H1 (cell line): ENCODE measurements around the gene LTBP1. TPM values are rescaled to one million over a fixed set of nuclear protein-coding genes. Genes with fewer than 3 reads are reported as not detected.

Source experiments
- CTCF ChIA-PET: fragments of 300-600 bp; sonication (Branson Sonifier 250); formaldehyde crosslinking; loops from one replicate; lab custom pipeline; 2021; ENCODE audit not compliant: partially characterized antibody; lab: Charles Lee
- POLR2A ChIA-PET: fragments of 300-600 bp; sonication (Branson Sonifier 250); formaldehyde crosslinking; loops from one replicate; lab custom pipeline; 2021; ENCODE audit warnings: inconsistent platforms; ENCODE audit not compliant: partially characterized antibody; lab: Charles Lee
- DNase-seq, 2 experiments: peaks; one replicate each; pipeline versions ENCODE4 v3.0.0 to v3.0.0-alpha.2; 2010 to 2022; ENCODE audit warnings: low spot score in 2 of 2, low read depth in 1 of 2, mixed read lengths in 1 of 2
- FAIRE-seq: peaks from 2 replicates; lab custom pipeline; 2011; peaks lifted over from hg19 to GRCh38; lab: Jason Lieb, UNC
- H2AFZ ChIP-seq: 2 replicates; pipeline ENCODE4 v1.8.1; 2012; ENCODE audit warnings: low read length, inconsistent platforms
- H2AK5ac ChIP-seq: 2 replicates; pipeline ENCODE4 v1.6.1; 2013; ENCODE audit warnings: low read depth, low read length
- H2BK120ac ChIP-seq: replicated peaks from 2 replicates; pipeline ENCODE3; 2013; ENCODE audit warnings: low read depth, low read length, inconsistent platforms
- H2BK12ac ChIP-seq: 2 replicates; pipeline ENCODE4 v1.6.1; 2013; ENCODE audit warnings: low read depth, low read length
- H2BK15ac ChIP-seq: 2 replicates; pipeline ENCODE4 v1.6.1; 2013; ENCODE audit warnings: low read length
- H2BK20ac ChIP-seq: 2 replicates; pipeline ENCODE4 v1.6.1; 2013; ENCODE audit warnings: low read length
- H2BK5ac ChIP-seq: 2 replicates; pipeline ENCODE4 v1.6.1; 2013; ENCODE audit warnings: low read depth, low read length
- H3K14ac ChIP-seq: 2 replicates; pipeline ENCODE4 v1.6.1; 2013; ENCODE audit warnings: inconsistent platforms; ENCODE audit not compliant: insufficient read length
- H3K18ac ChIP-seq: 2 replicates; pipeline ENCODE4 v1.6.1; 2013; ENCODE audit warnings: low read length; ENCODE audit errors: extremely low read depth
- H3K23ac ChIP-seq: 2 replicates; pipeline ENCODE4 v1.6.1; 2013; ENCODE audit warnings: inconsistent platforms; ENCODE audit not compliant: insufficient read length
- H3K23me2 ChIP-seq: 2 replicates; pipeline ENCODE4 v1.6.1; 2013; ENCODE audit warnings: low read depth, low read length
- H3K27ac ChIP-seq: 2 replicates; pipeline ENCODE4 v1.6.1; 2011; ENCODE audit warnings: low read depth, low read length, inconsistent platforms
- H3K27me3 ChIP-seq, 4 experiments: replicated peaks in 1 of 4; 1 replicate in 1 of 4; 2 replicates in 3 of 4; pipeline versions ENCODE4 v1.6.1 to v1.8.1; 2011 to 2013; ENCODE audit warnings: low read length in 3 of 4, mild to moderate bottlenecking in 3 of 4, inconsistent platforms in 2 of 4, mixed read lengths in 2 of 4, moderate library complexity in 1 of 4; ENCODE audit not compliant: control insufficient read depth in 3 of 4, insufficient read depth in 3 of 4; ENCODE audit errors: extremely low read depth in 1 of 4
- H3K36me3 ChIP-seq, 4 experiments: 2 replicates each; pipeline versions ENCODE4 v1.6.1 to v1.8.1; 2011 to 2013; ENCODE audit warnings: mild to moderate bottlenecking in 4 of 4, low read length in 3 of 4, moderate library complexity in 2 of 4, control low read depth in 1 of 4, inconsistent platforms in 1 of 4; ENCODE audit not compliant: insufficient read depth in 4 of 4, control insufficient read depth in 2 of 4
- H3K4ac ChIP-seq: replicated peaks from 2 replicates; pipeline ENCODE3; 2013; ENCODE audit warnings: low read length, low read depth, mixed read lengths, inconsistent platforms; ENCODE audit not compliant: insufficient read length
- H3K4me1 ChIP-seq, 4 experiments: replicated peaks in 1 of 4; 1 replicate in 1 of 4; 2 replicates in 3 of 4; pipeline versions ENCODE4 v1.6.1 to v1.8.1; 2011 to 2013; ENCODE audit warnings: low read length in 3 of 4, inconsistent platforms in 2 of 4, mixed read lengths in 1 of 4; ENCODE audit not compliant: insufficient read depth in 4 of 4, control insufficient read depth in 3 of 4
- H3K4me2 ChIP-seq, 2 experiments: 2 replicates each; pipeline versions ENCODE4 v1.6.1 to v1.8.1; 2011 to 2013; ENCODE audit warnings: low read depth in 2 of 2, low read length in 2 of 2, control low read depth in 1 of 2, inconsistent platforms in 1 of 2, mild to moderate bottlenecking in 1 of 2; ENCODE audit not compliant: insufficient read depth in 1 of 2
- H3K4me3 ChIP-seq, 4 experiments: fragments of 200-600, 300-600 bp in 1 of 4; sonication (generic), shearing (Covaris generic), sonication (Bioruptor Twin) in 1 of 4; 2 replicates each; pipeline versions ENCODE4 v1.5.1 to v1.8.1; 2011 to 2016; ENCODE audit warnings: low read length in 4 of 4, low read depth in 3 of 4, control low read depth in 2 of 4, inconsistent platforms in 2 of 4, mild to moderate bottlenecking in 2 of 4, mixed read lengths in 1 of 4, moderate library complexity in 1 of 4; ENCODE audit not compliant: insufficient read depth in 2 of 4; ENCODE audit errors: extremely low read depth in 1 of 4
- H3K56ac ChIP-seq: replicated peaks from 2 replicates; pipeline ENCODE3; 2013; ENCODE audit warnings: low read depth, mild to moderate bottlenecking, mixed read lengths, low read length, inconsistent platforms; ENCODE audit not compliant: insufficient read length
- H3K79me1 ChIP-seq: 2 replicates; pipeline ENCODE4 v1.6.1; 2013; ENCODE audit warnings: low read depth, low read length, control low read depth
- H3K79me2 ChIP-seq, 2 experiments: 2 replicates each; pipeline versions ENCODE4 v1.6.1 to v1.8.1; 2012 to 2013; ENCODE audit warnings: low read length in 2 of 2, mild to moderate bottlenecking in 2 of 2, inconsistent platforms in 1 of 2; ENCODE audit not compliant: insufficient read depth in 2 of 2, control insufficient read depth in 1 of 2
- H3K9ac ChIP-seq, 4 experiments: replicated peaks in 1 of 4; 1 replicate in 1 of 4; 2 replicates in 3 of 4; pipeline versions ENCODE4 v1.6.1 to v1.8.1; 2011 to 2013; ENCODE audit warnings: low read depth in 3 of 4, low read length in 3 of 4, control low read depth in 2 of 4, mild to moderate bottlenecking in 2 of 4, moderate library complexity in 2 of 4, inconsistent platforms in 1 of 4; ENCODE audit errors: extremely low read depth in 1 of 4
- H3K9me3 ChIP-seq, 2 experiments: 2 replicates each; pipeline versions ENCODE4 v1.6.1 to v1.8.1; 2012 to 2013; ENCODE audit warnings: mild to moderate bottlenecking in 2 of 2, moderate library complexity in 2 of 2, control low read depth in 1 of 2, inconsistent platforms in 1 of 2, low read depth in 1 of 2, low read length in 1 of 2, mixed read lengths in 1 of 2; ENCODE audit not compliant: insufficient read depth in 2 of 2
- H4K20me1 ChIP-seq, 2 experiments: replicated peaks in 1 of 2; 2 replicates each; pipeline versions ENCODE3 to v1.8.1; 2011 to 2013; ENCODE audit warnings: inconsistent platforms in 2 of 2, low read length in 2 of 2, mild to moderate bottlenecking in 1 of 2; ENCODE audit not compliant: insufficient read depth in 2 of 2, control insufficient read depth in 1 of 2
- H4K5ac ChIP-seq: 2 replicates; pipeline ENCODE4 v1.6.1; 2013; ENCODE audit warnings: low read length, low read depth, mixed read lengths, inconsistent platforms; ENCODE audit not compliant: insufficient read length
- H4K8ac ChIP-seq: 2 replicates; pipeline ENCODE4 v1.8.0; 2013; ENCODE audit warnings: mild to moderate bottlenecking, moderate library complexity, low read length, inconsistent platforms; ENCODE audit not compliant: insufficient read depth; ENCODE audit errors: extremely low read depth
- H4K91ac ChIP-seq: replicated peaks from 2 replicates; pipeline ENCODE3; 2013; ENCODE audit warnings: low read length, mixed read lengths, inconsistent platforms; ENCODE audit not compliant: insufficient read length
- EGR1 ChIP-seq: IDR thresholded peaks from 2 replicates; pipeline ENCODE4 v1.6.1; 2011; ENCODE audit warnings: low read depth, low read length, borderline replicate concordance
- KDM1A ChIP-seq: fragments of 200-600, 300-600 bp; sonication (generic); IDR thresholded peaks from 2 replicates; pipeline ENCODE4 v1.7.1; 2016; ENCODE audit warnings: mild to moderate bottlenecking, low read length, borderline replicate concordance
- WGBS, 2 experiments: shearing (Covaris generic) in 1 of 2; methylation state at CpG; one replicate each; pipeline versions ENCODE4 v1.1.6 to v1.1.7; 2013 to 2015; ENCODE audit warnings: low lambda C conversion rate in 2 of 2, mixed read lengths in 2 of 2, inconsistent platforms in 1 of 2, low coverage in 1 of 2, missing lambda C conversion rate in 1 of 2; ENCODE audit not compliant: insufficient replicate concordance in 2 of 2, insufficient coverage in 1 of 2, insufficient read length in 1 of 2; ENCODE audit errors: extremely low coverage in 1 of 2, missing lambda C conversion rate in 1 of 2; 5-methylcytosine and 5-hydroxymethylcytosine counted together
- polyA plus RNA-seq, 7 experiments: library from polyadenylated mRNA; depleted of rRNA in 3 of 7; stranded (reverse) in 5 of 7; unstranded in 2 of 7; fragments of >200 nt in 5 of 7; fragments of 200-250 nt in 2 of 7; gene quantifications; 1 replicate in 5 of 7; 2 replicates in 1 of 7; 4 replicates in 1 of 7; pipeline versions ENCODE4 v1.2.1 to v1.2.3, GENCODE V29; 2011 to 2013; ENCODE audit warnings: missing spikeins in 2 of 7, mixed read lengths in 2 of 7
- total RNA-seq: library from RNA; stranded (reverse); fragmentation: NEBNext Ultra II Directional; extraction: Animal tissue kit (Norgen Biotek cat#: 25700); gene quantifications from 2 replicates; pipeline ENCODE4 v1.2.1, GENCODE V29; 2021

LTBP1 gene
- total and polyA plus RNA-seq, 2 of the 8 experiments (the other 6 are each of a cell fraction or from before 2014, with no cell fraction given): 15.4 to 24.7 TPM

DNA sequence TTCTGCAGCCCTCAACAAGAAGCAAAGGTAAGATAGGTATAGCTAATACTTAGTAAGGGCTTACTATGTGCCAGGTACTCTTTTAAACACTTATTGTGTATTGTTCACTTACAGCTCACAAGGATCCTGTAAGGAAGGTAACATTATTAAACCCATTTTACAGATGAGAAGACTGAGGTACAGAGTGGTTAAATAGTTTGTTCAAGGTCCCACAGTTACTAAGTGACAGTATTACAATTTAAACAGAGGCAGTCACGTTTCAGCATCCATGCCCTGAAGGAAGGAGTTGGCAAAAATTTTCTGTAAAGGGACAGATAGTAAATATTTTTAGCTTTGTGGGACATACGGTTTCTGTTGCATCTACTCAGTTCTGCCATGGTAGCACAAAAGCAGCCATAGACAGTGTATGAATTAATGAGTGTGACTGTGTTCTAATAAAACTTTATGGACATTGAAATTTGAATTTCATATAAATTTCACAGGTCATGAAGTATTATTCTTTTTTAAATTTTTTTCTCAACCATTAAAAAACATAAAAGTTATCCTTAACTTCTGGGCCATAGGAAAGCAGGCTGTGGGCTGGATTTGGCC is 75.7 kb downstream of the LTBP1 start:
- Histone ChIP-seq H4K20me1 (no peaks in the 10 kb centered on the region), H3K23me2 (no peaks in the 10 kb centered on the region), H3K27ac (no peak overlapping the region), H2BK5ac (no peak overlapping the region), H3K4ac (no peak overlapping the region), H3K27me3 (no peaks in the 10 kb centered on the region), H3K79me2 (0 out of 4 replicates have a peak, but pooled peaks cover 0 to 3% of the 10 kb centered on the region in 2 experiments), H3K79me1 (no peaks in the 10 kb centered on the region), H4K5ac (no peak overlapping the region), H2BK20ac (no peak overlapping the region), H2BK15ac (no peak overlapping the region), H3K9me3 (peaks cover 3 to 6% of the 10 kb centered on the region in 2 experiments; a peak in 2 of 4 replicates), H2BK12ac (no peak overlapping the region), H3K23ac (no peak overlapping the region), H3K4me3 (no peak overlapping the region), H3K4me2 (no peak overlapping the region), H2AFZ (no peak overlapping the region), H3K9ac (no peak overlapping the region), H2BK120ac (no peak overlapping the region), H3K4me1 (peaks cover 0 to 3% (median 3%) of the 10 kb centered on the region in 4 experiments; a peak in 5 of 7 replicates), H3K18ac (no peak overlapping the region), H4K8ac (no peak overlapping the region), H2AK5ac (no peak overlapping the region), H3K14ac (no peak overlapping the region), H3K36me3 (no peaks in the 10 kb centered on the region; a peak in 1 of 8 replicates), H4K91ac (no peak overlapping the region), H3K56ac (no peak overlapping the region)
- no peak for FAIRE-seq
- ChIA-PET POLR2A (interaction anchor here (0.7 kb wide), 1 partner anchor 8 kb away, joined by 3 read pairs; no protein-coding TSS in a partner anchor), CTCF (interaction anchor here (0.8 to 1.2 kb wide), 3 partner anchors 10 to 368 kb away, joined by 3 read pairs; no protein-coding TSS in a partner anchor)
- no peak for DNase-seq
- 94% methylated on average over 2 of the region's 2 CpGs; no CpG with 5 or more reads in 1 of the 2 experiments for WGBS, 2 experiments
- TF ChIP-seq EGR1: no peak
- TF ChIP-seq KDM1A: peak; percentile 47; the same call in 1 of the 2 replicates
